Panc1 (cell line): Measurements from ENCODE around the gene ALG6. TPM values are rescaled to one million over a fixed set of nuclear protein-coding genes. Genes with fewer than 3 reads are reported as not detected.

Experiments
- ATAC-seq: fragments of 200-7000 bp; cut with Tn5 transposase; 2 replicates; pipeline ENCODE4 v1.9.1; 2020; ENCODE audit warnings: mild to moderate bottlenecking, moderate library complexity
- BruUV-seq: library from RNA; stranded (reverse); fragments of 400-500 nt; replicated peaks from 2 replicates; lab custom pipeline; 2021; lab: Mats Ljungman, UMichigan
- CTCF ChIA-PET: fragments of 300-600 bp; sonication (Branson Sonifier 250); formaldehyde crosslinking; loops from one replicate; lab custom pipeline; 2022; ENCODE audit warnings: antibody characterized with exemption; lab: Charles Lee
- POLR2A ChIA-PET: fragments of 300-600 bp; sonication (Branson Sonifier 250); formaldehyde crosslinking; loops from one replicate; lab custom pipeline; 2022; ENCODE audit warnings: antibody characterized with exemption; lab: Charles Lee
- DNase-seq: peaks from one replicate; pipeline ENCODE4 v3.0.0-alpha.2; 2010; ENCODE audit warnings: low read depth, low spot score
- H3K27ac ChIP-seq: 2 replicates; pipeline ENCODE4 v1.5.1; 2011; ENCODE audit warnings: mild to moderate bottlenecking, low read length, inconsistent platforms
- H3K27me3 ChIP-seq: fragments of 200-500 bp; sonication (Bioruptor generic); 2 replicates; pipeline ENCODE4 v1.6.0; 2014; ENCODE audit warnings: low read length, inconsistent platforms; ENCODE audit not compliant: control insufficient read depth, insufficient read depth
- H3K36me3 ChIP-seq: fragments of 200-500 bp; sonication (Bioruptor generic); 2 replicates; pipeline ENCODE4 v1.5.1; 2014; ENCODE audit warnings: inconsistent platforms, mild to moderate bottlenecking, low read length, moderate library complexity; ENCODE audit not compliant: control insufficient read depth, insufficient read depth
- H3K4me1 ChIP-seq: 2 replicates; pipeline ENCODE4 v1.5.1; 2011; ENCODE audit warnings: inconsistent platforms, mild to moderate bottlenecking, low read length, moderate library complexity; ENCODE audit not compliant: control insufficient read depth, insufficient read depth
- H3K4me3 ChIP-seq, 2 experiments: 2 replicates each; pipeline ENCODE4 v1.5.1; 2011 to 2012; ENCODE audit warnings: low read depth in 2 of 2, low read length in 2 of 2, mild to moderate bottlenecking in 2 of 2, inconsistent platforms in 1 of 2, moderate library complexity in 1 of 2
- H3K9me3 ChIP-seq: fragments of 200-500 bp; sonication (Bioruptor generic); 2 replicates; pipeline ENCODE4 v1.5.1; 2014; ENCODE audit warnings: low read depth, mild to moderate bottlenecking, inconsistent platforms, low read length, moderate library complexity; ENCODE audit not compliant: control insufficient read depth, insufficient read depth
- CTCF ChIP-seq: fragments of 450-650 bp; IDR thresholded peaks from 2 replicates; pipeline ENCODE4 v1.5.1; 2017; ENCODE audit warnings: mild to moderate bottlenecking
- POLR2AphosphoS5 ChIP-seq: IDR thresholded peaks from 2 replicates; pipeline ENCODE4 v1.6.1; 2012; ENCODE audit warnings: mild to moderate bottlenecking, low read depth, low read length, moderate library complexity
- SIN3A ChIP-seq: IDR thresholded peaks from 2 replicates; pipeline ENCODE4 v1.6.1; 2012; ENCODE audit warnings: low read depth, mild to moderate bottlenecking, low read length, moderate library complexity, borderline replicate concordance; ENCODE audit not compliant: insufficient read depth
- TCF7L2 ChIP-seq: IDR thresholded peaks from 2 replicates; pipeline ENCODE4 v1.6.1; 2011; ENCODE audit warnings: mild to moderate bottlenecking, low read depth, low read length, inconsistent platforms
- in situ Hi-C: cut with HindIII; loops from 2 replicates; pipeline ENCODE4 v1.10.0; 2016; ENCODE audit warnings: low sequenced_read_pairs, low pct_unique_long_range_greater_than_20kb
- intact Hi-C: fragments of 100-400 bp; cut with micrococcal nuclease; formaldehyde crosslinking; loops from one replicate; pipeline ENCODE4 v1.10.0; 2022; ENCODE audit not compliant: unreplicated experiment
- total RNA-seq: library from RNA; stranded (reverse); gene quantifications from one replicate; pipeline ENCODE4 v1.2.1, GENCODE V29; 2021; ENCODE audit not compliant: unreplicated experiment
- TF ChIP-seq, protein P1 (sequence below), 2 experiments: IDR thresholded peaks; 2 replicates each; pipeline ENCODE4 v1.6.1; 2011 to 2012; ENCODE audit warnings: low read depth in 2 of 2, control low read depth in 1 of 2, low read length in 1 of 2, mild to moderate bottlenecking in 1 of 2, moderate library complexity in 1 of 2; ENCODE audit not compliant: insufficient read depth in 1 of 2

The ALG6 gene
- total RNA-seq, 1 experiment from 2014 or later = 22.6 TPM

GRCh38 chr1:63320022-63320721 lies 47.3 kb upstream of the ALG6 start:
- H3K4me1 ChIP-seq = peaks cover 10% of the 10 kb centered on the region
- in situ Hi-C loops (no loop called here), intact Hi-C loops (no loop called here)
- ChIA-PET CTCF (no interaction called here), POLR2A (no interaction called here)
- ATAC-seq (no peak), DNase-seq (no peak)
- no peaks in the 10 kb centered on the region for H3K27me3 ChIP-seq
- H3K36me3 ChIP-seq = no peaks in the 10 kb centered on the region
- no peak for TF ChIP-seq CTCF
- TF ChIP-seq, protein P1, sequence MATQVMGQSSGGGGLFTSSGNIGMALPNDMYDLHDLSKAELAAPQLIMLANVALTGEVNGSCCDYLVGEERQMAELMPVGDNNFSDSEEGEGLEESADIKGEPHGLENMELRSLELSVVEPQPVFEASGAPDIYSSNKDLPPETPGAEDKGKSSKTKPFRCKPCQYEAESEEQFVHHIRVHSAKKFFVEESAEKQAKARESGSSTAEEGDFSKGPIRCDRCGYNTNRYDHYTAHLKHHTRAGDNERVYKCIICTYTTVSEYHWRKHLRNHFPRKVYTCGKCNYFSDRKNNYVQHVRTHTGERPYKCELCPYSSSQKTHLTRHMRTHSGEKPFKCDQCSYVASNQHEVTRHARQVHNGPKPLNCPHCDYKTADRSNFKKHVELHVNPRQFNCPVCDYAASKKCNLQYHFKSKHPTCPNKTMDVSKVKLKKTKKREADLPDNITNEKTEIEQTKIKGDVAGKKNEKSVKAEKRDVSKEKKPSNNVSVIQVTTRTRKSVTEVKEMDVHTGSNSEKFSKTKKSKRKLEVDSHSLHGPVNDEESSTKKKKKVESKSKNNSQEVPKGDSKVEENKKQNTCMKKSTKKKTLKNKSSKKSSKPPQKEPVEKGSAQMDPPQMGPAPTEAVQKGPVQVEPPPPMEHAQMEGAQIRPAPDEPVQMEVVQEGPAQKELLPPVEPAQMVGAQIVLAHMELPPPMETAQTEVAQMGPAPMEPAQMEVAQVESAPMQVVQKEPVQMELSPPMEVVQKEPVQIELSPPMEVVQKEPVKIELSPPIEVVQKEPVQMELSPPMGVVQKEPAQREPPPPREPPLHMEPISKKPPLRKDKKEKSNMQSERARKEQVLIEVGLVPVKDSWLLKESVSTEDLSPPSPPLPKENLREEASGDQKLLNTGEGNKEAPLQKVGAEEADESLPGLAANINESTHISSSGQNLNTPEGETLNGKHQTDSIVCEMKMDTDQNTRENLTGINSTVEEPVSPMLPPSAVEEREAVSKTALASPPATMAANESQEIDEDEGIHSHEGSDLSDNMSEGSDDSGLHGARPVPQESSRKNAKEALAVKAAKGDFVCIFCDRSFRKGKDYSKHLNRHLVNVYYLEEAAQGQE (IDR thresholded peaks at IDR 0.05; ENCODE audit: insufficient read depth in 1 of 2, low read depth in 2 of 2, low read length in 1 of 2) = no peak
- TF ChIP-seq TCF7L2 = no peak
- TF ChIP-seq POLR2AphosphoS5 = no peak
- TF ChIP-seq SIN3A = no peak
- H3K4me3 ChIP-seq = no peak overlapping the region
- BruUV-seq = no TSS peak
- no peaks in the 10 kb centered on the region for H3K9me3 ChIP-seq
- no peak overlapping the region for H3K27ac ChIP-seq

GRCh38 chr1:63321066-63321784 lies 46.2 kb upstream of the ALG6 start:
- no TSS peak for BruUV-seq
- no peak for ATAC-seq
- TF ChIP-seq, protein P1 (IDR thresholded peaks at IDR 0.05; ENCODE audit: insufficient read depth in 1 of 2, low read depth in 2 of 2, low read length in 1 of 2) = no peak
- TF ChIP-seq TCF7L2 (no peak), CTCF (no peak), POLR2AphosphoS5 (no peak), SIN3A (no peak)
- in situ Hi-C loops = no loop called here
- ChIA-PET CTCF (no interaction called here), POLR2A (no interaction called here)
- no peaks in the 10 kb centered on the region for H3K9me3 ChIP-seq
- H3K27me3 ChIP-seq = no peaks in the 10 kb centered on the region; the same call in 1 of the 2 replicates
- intact Hi-C loops = no loop called here
- DNase-seq = no peak
- H3K27ac ChIP-seq = no peak overlapping the region
- H3K4me3 ChIP-seq = no peak overlapping the region
- H3K36me3 ChIP-seq = no peaks in the 10 kb centered on the region
- peaks cover 10% of the 10 kb centered on the region for H3K4me1 ChIP-seq
